RWPE2 (cell line): Measurements from ENCODE around the gene BARD1.

Experiments
- ATAC-seq: fragments of 200-7000 bp; cut with Tn5 transposase; 3 replicates; pipeline ENCODE4 v1.9.1; 2021; ENCODE audit warnings: low read depth
- DNase-seq: peaks from one replicate; pipeline ENCODE4 v3.0.0-alpha.2; 2020; ENCODE audit warnings: low spot score
- H3K27ac ChIP-seq: fragments of 450-650 bp; 2 replicates; pipeline ENCODE4 v1.5.1; 2017; ENCODE audit warnings: mild to moderate bottlenecking; ENCODE audit not compliant: poor library complexity, severe bottlenecking
- H3K27me3 ChIP-seq: fragments of 250-450 bp; sonication (Bioruptor Pico); 2 replicates; pipeline ENCODE4 v1.5.1; 2021; ENCODE audit warnings: mild to moderate bottlenecking, moderate library complexity; ENCODE audit not compliant: insufficient read depth, poor library complexity, severe bottlenecking
- H3K36me3 ChIP-seq: fragments of 250-450 bp; sonication (Bioruptor Pico); 2 replicates; pipeline ENCODE4 v1.5.1; 2020; ENCODE audit warnings: low read depth, mild to moderate bottlenecking, moderate library complexity
- H3K4me1 ChIP-seq: fragments of 250-450 bp; sonication (Bioruptor Pico); 2 replicates; pipeline ENCODE4 v1.5.1; 2021; ENCODE audit warnings: mild to moderate bottlenecking, moderate library complexity; ENCODE audit not compliant: insufficient read depth, poor library complexity, severe bottlenecking
- H3K4me3 ChIP-seq: fragments of 250-450 bp; sonication (Bioruptor Pico); 2 replicates; pipeline ENCODE4 v1.5.1; 2021; ENCODE audit warnings: mild to moderate bottlenecking, moderate library complexity; ENCODE audit not compliant: severe bottlenecking
- H3K9me3 ChIP-seq: fragments of 250-450 bp; sonication (Bioruptor Pico); 2 replicates; pipeline ENCODE4 v1.5.1; 2021; ENCODE audit warnings: mild to moderate bottlenecking, moderate library complexity; ENCODE audit not compliant: severe bottlenecking
- TF ChIP-seq, protein P1 (sequence below): fragments of 450-650 bp; IDR thresholded peaks from one replicate; pipeline ENCODE4 v1.5.1; 2017; ENCODE audit warnings: mild to moderate bottlenecking, moderate library complexity; ENCODE audit not compliant: poor library complexity, severe bottlenecking

BARD1 gene

GRCh38 chr2:214775971-214776370 is 33.5 kb downstream of the BARD1 start:
- Histone ChIP-seq H3K36me3 (peaks cover 57% of the 10 kb centered on the region), H3K4me1 (no peaks in the 10 kb centered on the region), H3K27me3 (no peaks in the 10 kb centered on the region), H3K27ac (no peak overlapping the region), H3K4me3 (no peak overlapping the region), H3K9me3 (peaks cover 3% of the 10 kb centered on the region)
- TF ChIP-seq, protein P1, sequence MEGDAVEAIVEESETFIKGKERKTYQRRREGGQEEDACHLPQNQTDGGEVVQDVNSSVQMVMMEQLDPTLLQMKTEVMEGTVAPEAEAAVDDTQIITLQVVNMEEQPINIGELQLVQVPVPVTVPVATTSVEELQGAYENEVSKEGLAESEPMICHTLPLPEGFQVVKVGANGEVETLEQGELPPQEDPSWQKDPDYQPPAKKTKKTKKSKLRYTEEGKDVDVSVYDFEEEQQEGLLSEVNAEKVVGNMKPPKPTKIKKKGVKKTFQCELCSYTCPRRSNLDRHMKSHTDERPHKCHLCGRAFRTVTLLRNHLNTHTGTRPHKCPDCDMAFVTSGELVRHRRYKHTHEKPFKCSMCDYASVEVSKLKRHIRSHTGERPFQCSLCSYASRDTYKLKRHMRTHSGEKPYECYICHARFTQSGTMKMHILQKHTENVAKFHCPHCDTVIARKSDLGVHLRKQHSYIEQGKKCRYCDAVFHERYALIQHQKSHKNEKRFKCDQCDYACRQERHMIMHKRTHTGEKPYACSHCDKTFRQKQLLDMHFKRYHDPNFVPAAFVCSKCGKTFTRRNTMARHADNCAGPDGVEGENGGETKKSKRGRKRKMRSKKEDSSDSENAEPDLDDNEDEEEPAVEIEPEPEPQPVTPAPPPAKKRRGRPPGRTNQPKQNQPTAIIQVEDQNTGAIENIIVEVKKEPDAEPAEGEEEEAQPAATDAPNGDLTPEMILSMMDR: no peak
- ATAC-seq (no peak), DNase-seq (no peak)

DNA sequence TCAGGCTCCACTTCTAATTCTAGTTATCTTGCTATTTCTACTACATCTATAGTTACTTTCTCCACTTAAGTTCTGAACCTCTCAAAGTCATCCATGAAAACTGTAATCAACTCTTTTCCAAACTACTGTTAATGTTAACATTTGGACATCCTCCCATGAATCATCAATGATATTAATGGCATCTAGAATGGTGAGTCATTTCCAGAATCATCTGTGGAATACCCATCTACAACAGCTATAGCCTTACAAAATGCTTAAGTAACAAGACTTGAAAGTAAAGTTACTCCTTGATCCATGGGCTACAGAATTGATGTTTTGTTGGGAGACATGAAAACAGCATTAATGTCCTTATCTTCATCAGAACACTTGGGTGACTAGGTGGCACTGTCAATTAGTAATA is 35.4 kb downstream of the BARD1 start:
- TF ChIP-seq, protein P1: no peak
- peaks cover 3% of the 10 kb centered on the region for H3K9me3 ChIP-seq
- H3K27me3 ChIP-seq: no peaks in the 10 kb centered on the region
- peaks cover 47% of the 10 kb centered on the region for H3K36me3 ChIP-seq
- DNase-seq (no peak), ATAC-seq (peak; percentile 59; the same call in 2 of the 3 replicates)
- no peak overlapping the region for H3K27ac ChIP-seq
- H3K4me1 ChIP-seq: no peaks in the 10 kb centered on the region
- H3K4me3 ChIP-seq: no peak overlapping the region

DNA sequence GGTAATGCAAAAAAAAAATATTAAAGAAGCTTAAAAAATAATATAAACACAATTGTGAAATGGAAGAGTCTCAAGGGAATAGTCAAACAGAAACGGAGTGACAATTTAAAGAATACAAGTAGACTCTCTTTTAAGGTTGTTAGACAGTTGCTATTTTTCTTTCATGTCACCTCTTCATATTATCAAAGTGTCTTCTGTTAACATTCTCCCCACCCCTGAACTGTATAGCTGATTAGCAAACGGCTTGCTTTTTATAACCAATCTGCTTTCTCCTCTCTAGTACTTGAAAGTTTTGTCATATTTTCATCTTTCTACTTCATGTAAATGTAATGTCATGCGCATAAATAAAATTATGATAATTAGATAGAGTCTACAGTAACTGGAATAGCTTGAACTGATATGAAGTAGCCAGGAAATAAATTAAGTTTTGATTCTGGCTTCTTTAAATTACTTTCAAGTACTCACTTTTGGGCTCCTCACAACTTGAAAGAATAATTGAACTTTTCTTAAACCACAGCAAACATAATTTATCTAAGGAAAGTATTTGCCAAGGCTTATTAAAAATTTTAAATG is 37.0 kb downstream of the BARD1 start:
- Histone ChIP-seq H3K27me3 (no peaks in the 10 kb centered on the region), H3K4me3 (no peak overlapping the region), H3K36me3 (peaks cover 55% of the 10 kb centered on the region), H3K4me1 (no peaks in the 10 kb centered on the region), H3K9me3 (peaks cover 3% of the 10 kb centered on the region), H3K27ac (no peak overlapping the region)
- ATAC-seq (no peak), DNase-seq (no peak)
- TF ChIP-seq, protein P1: no peak

- Histone ChIP-seq H3K27me3 (no peaks in the 10 kb centered on the region), H3K27ac (no peak overlapping the region), H3K9me3 (no peaks in the 10 kb centered on the region), H3K36me3 (peaks cover 75% of the 10 kb centered on the region), H3K4me3 (no peak overlapping the region), H3K4me1 (no peaks in the 10 kb centered on the region)
- TF ChIP-seq, protein P1: no peak
- DNase-seq: no peak
- ATAC-seq: no peak
These were observed 44.3 kb downstream of the BARD1 start for GRCh38 chr2:214765180-214765579.

- Histone ChIP-seq H3K9me3 (no peaks in the 10 kb centered on the region), H3K4me3 (no peak overlapping the region), H3K27ac (no peak overlapping the region), H3K36me3 (peaks cover 61% of the 10 kb centered on the region), H3K27me3 (no peaks in the 10 kb centered on the region), H3K4me1 (no peaks in the 10 kb centered on the region)
- TF ChIP-seq, protein P1: no peak
- DNase-seq: no peak
- no peak for ATAC-seq
These were observed 56.0 kb downstream of the BARD1 start for GRCh38 chr2:214753455-214753854.
